ENCODE results near the gene CSAG3.

CSAG3 gene

GRCh38 chrX:152798945-152799344 lies 39.9 kb downstream of the CSAG3 start:
- DNase-seq (ENCODE audit: low read depth, low spot score), result no peak
- H3K27ac ChIP-seq, result no peak overlapping the region

GRCh38 chrX:152806035-152806434 lies 47.0 kb downstream of the CSAG3 start:
- no peak overlapping the region for H3K27ac ChIP-seq
- DNase-seq (ENCODE audit: low read depth, low spot score), result no peak

Measured in epithelial cell of prostate (primary cell).